HCT116 (cell line): ENCODE results near the gene ICAM2.

Source experiments
- EGR1 ChIP-seq: IDR thresholded peaks from 2 replicates; pipeline ENCODE4 v1.6.1; 2012; ENCODE audit warnings: low read depth
- ELF1 ChIP-seq: IDR thresholded peaks from 2 replicates; pipeline ENCODE4 v1.6.1; 2012; ENCODE audit warnings: low read depth, borderline replicate concordance
- EZH2 ChIP-seq: fragments of 200-600 bp; sonication (generic); IDR thresholded peaks from 2 replicates; pipeline ENCODE4 v1.6.1; 2017; ENCODE audit warnings: antibody characterized with exemption, mixed run types
- EZH2phosphoT487 ChIP-seq: fragments of 200-600 bp; IDR thresholded peaks from 2 replicates; pipeline ENCODE4 v1.6.1; 2018; ENCODE audit warnings: antibody characterized with exemption, borderline replicate concordance
- JUND ChIP-seq: IDR thresholded peaks from 2 replicates; pipeline ENCODE4 v1.6.1; 2012
- POLR2A ChIP-seq: IDR thresholded peaks from 2 replicates; pipeline ENCODE4 v1.7.0; 2011; ENCODE audit warnings: borderline replicate concordance; ENCODE audit not compliant: insufficient read depth, insufficient read length; ENCODE audit errors: extremely low read depth
- POLR2AphosphoS5 ChIP-seq: IDR thresholded peaks from 2 replicates; pipeline ENCODE4 v1.6.1; 2011; ENCODE audit warnings: mild to moderate bottlenecking, low read depth, low read length, moderate library complexity
- RAD21 ChIP-seq: IDR thresholded peaks from 2 replicates; pipeline ENCODE4 v1.6.1; 2012; ENCODE audit warnings: low read depth, mild to moderate bottlenecking
- SIN3A ChIP-seq: IDR thresholded peaks from 2 replicates; pipeline ENCODE4 v1.6.1; 2012; ENCODE audit warnings: low read depth
- SRF ChIP-seq: IDR thresholded peaks from 2 replicates; pipeline ENCODE4 v1.6.1; 2012; ENCODE audit warnings: low read depth
- ZNF274 ChIP-seq: fragments of 200-500 bp; sonication (Bioruptor generic); IDR thresholded peaks from 2 replicates; pipeline ENCODE4 v1.6.1; 2014; ENCODE audit warnings: mild to moderate bottlenecking, low read depth, low read length, inconsistent platforms
- TF ChIP-seq, protein P1 (sequence below), 3 experiments: fragments of 200-600 bp in 1 of 3; sonication (generic) in 1 of 3; IDR thresholded peaks in 2 of 3; conservative IDR thresholded peaks in 1 of 3; 2 replicates each; pipeline ENCODE4 v1.5.1; 2012 to 2017; ENCODE audit warnings: low read depth in 2 of 3, low read length in 2 of 3, antibody characterized with exemption in 1 of 3, borderline replicate concordance in 1 of 3, control low read depth in 1 of 3, mild to moderate bottlenecking in 1 of 3, mixed read lengths in 1 of 3, mixed run types in 1 of 3, moderate library complexity in 1 of 3; ENCODE audit not compliant: insufficient read depth in 1 of 3
- TF ChIP-seq, protein P2 (sequence below): IDR thresholded peaks from 2 replicates; pipeline ENCODE4 v1.6.1; 2012
- TF ChIP-seq, protein P3 (sequence below): IDR thresholded peaks from 2 replicates; pipeline ENCODE4 v1.6.1; 2012; ENCODE audit warnings: low read depth

DNA sequence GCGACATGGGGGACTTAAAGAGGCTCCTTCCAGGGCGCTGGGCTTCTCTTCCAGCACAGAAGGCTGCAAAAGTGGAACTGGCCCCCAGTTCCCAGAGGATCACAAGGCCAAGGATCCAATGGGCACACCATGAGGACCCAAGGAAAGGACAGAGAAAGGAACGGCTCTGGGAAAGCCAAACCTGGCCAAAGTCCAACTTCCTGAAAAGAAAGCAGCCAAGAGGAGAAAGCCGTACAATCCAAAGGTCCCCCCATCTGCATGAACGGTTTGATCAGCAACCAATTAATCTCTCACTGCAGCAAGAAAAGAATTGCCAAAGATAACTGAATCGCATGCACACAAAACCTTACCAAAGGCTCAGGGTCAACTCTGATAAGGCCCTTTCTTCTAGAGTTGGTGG, 19.8 kb upstream of the ICAM2 start:
- TF ChIP-seq EZH2phosphoT487 (no peak), POLR2AphosphoS5 (no peak), ZNF274 (no peak), EZH2 (no peak), SIN3A (no peak), POLR2A (no peak), JUND (no peak), RAD21 (no peak), EGR1 (no peak), SRF (no peak), ELF1 (no peak)
- TF ChIP-seq, protein P1, sequence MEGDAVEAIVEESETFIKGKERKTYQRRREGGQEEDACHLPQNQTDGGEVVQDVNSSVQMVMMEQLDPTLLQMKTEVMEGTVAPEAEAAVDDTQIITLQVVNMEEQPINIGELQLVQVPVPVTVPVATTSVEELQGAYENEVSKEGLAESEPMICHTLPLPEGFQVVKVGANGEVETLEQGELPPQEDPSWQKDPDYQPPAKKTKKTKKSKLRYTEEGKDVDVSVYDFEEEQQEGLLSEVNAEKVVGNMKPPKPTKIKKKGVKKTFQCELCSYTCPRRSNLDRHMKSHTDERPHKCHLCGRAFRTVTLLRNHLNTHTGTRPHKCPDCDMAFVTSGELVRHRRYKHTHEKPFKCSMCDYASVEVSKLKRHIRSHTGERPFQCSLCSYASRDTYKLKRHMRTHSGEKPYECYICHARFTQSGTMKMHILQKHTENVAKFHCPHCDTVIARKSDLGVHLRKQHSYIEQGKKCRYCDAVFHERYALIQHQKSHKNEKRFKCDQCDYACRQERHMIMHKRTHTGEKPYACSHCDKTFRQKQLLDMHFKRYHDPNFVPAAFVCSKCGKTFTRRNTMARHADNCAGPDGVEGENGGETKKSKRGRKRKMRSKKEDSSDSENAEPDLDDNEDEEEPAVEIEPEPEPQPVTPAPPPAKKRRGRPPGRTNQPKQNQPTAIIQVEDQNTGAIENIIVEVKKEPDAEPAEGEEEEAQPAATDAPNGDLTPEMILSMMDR (IDR thresholded peaks at IDR 0.05 in 2 of 3, conservative IDR thresholded peaks at IDR 0.05 in 1 of 3; ENCODE audit: borderline replicate concordance in 1 of 3, insufficient read depth in 1 of 3, low read depth in 2 of 3, low read length in 2 of 3) = no peak
- TF ChIP-seq, protein P2, sequence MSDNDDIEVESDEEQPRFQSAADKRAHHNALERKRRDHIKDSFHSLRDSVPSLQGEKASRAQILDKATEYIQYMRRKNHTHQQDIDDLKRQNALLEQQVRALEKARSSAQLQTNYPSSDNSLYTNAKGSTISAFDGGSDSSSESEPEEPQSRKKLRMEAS = no peak
- TF ChIP-seq, protein P3, sequence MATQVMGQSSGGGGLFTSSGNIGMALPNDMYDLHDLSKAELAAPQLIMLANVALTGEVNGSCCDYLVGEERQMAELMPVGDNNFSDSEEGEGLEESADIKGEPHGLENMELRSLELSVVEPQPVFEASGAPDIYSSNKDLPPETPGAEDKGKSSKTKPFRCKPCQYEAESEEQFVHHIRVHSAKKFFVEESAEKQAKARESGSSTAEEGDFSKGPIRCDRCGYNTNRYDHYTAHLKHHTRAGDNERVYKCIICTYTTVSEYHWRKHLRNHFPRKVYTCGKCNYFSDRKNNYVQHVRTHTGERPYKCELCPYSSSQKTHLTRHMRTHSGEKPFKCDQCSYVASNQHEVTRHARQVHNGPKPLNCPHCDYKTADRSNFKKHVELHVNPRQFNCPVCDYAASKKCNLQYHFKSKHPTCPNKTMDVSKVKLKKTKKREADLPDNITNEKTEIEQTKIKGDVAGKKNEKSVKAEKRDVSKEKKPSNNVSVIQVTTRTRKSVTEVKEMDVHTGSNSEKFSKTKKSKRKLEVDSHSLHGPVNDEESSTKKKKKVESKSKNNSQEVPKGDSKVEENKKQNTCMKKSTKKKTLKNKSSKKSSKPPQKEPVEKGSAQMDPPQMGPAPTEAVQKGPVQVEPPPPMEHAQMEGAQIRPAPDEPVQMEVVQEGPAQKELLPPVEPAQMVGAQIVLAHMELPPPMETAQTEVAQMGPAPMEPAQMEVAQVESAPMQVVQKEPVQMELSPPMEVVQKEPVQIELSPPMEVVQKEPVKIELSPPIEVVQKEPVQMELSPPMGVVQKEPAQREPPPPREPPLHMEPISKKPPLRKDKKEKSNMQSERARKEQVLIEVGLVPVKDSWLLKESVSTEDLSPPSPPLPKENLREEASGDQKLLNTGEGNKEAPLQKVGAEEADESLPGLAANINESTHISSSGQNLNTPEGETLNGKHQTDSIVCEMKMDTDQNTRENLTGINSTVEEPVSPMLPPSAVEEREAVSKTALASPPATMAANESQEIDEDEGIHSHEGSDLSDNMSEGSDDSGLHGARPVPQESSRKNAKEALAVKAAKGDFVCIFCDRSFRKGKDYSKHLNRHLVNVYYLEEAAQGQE = no peak
